ENCODE results near the gene KTN1. TPM values are rescaled to one million over a fixed set of nuclear protein-coding genes. Genes with fewer than 3 reads are reported as not detected.
A peak's percentile ranks its signal among the peaks of the same experiment; 100 is the strongest.

The KTN1 gene
- polyA plus RNA-seq, 3 donors = 4.6 to 31.4 (median 17.9) TPM

- TF ChIP-seq CTCF (IDR thresholded peaks at IDR 0.05) = no peak
- Histone ChIP-seq H3K79me2 (ENCODE audit: insufficient read depth, low read length) (no peaks in the 10 kb centered on the region), H2AFZ (ENCODE audit: insufficient read depth, low read depth, low read length, poor library complexity, severe bottlenecking) (no peak overlapping the region), H3K36me3 (replicated peaks in 1 of 2; ENCODE audit: control insufficient read depth in 1 of 2, insufficient read depth in 2 of 2, low read length in 2 of 2) (peaks cover 78 to 95% of the 10 kb centered on the region in 2 donors), H3K27me3 (ENCODE audit: control insufficient read depth in 2 of 2, insufficient read depth in 2 of 2, low read length in 2 of 2) (no peaks in the 10 kb centered on the region), H3K4me3 (replicated peaks in 1 of 3; ENCODE audit: low read depth in 2 of 3, low read length in 3 of 3) (no peak overlapping the region), H3K9me3 (replicated peaks in 1 of 2; ENCODE audit: control insufficient read depth in 1 of 2, insufficient read depth in 1 of 2, low read length in 2 of 2) (peaks cover 13 to 18% of the 10 kb centered on the region in 2 donors), H3K27ac (ENCODE audit: low read depth in 1 of 2, low read length in 2 of 2) (no peak overlapping the region), H3K9ac (ENCODE audit: insufficient read depth, low read length, poor library complexity, severe bottlenecking) (no peak overlapping the region), H4K20me1 (ENCODE audit: insufficient read depth, low read length) (no peaks in the 10 kb centered on the region), H3K4me1 (ENCODE audit: control insufficient read depth in 1 of 2, insufficient read depth in 2 of 2, low read length in 2 of 2) (no peaks in the 10 kb centered on the region), H3K4me2 (replicated peaks; ENCODE audit: extremely low read depth, low read length, poor library complexity, severe bottlenecking) (no peak overlapping the region)
- Mint-ChIP-seq H3K36me3 (peaks cover 79 to 86% of the 10 kb centered on the region in 2 donors), H3K27ac (peak overlapping the region in 1 of 7 donors; percentile 21), H3K4me3 (no peak overlapping the region), H3K4me1 (no peaks in the 10 kb centered on the region), H3K27me3 (ENCODE audit: low read depth in 3 of 3) (no peaks in the 10 kb centered on the region), H3K9me3 (peaks cover 11 to 17% (median 13%) of the 10 kb centered on the region in 7 donors)
- WGBS (ENCODE audit: insufficient coverage) = 100% methylated on average over 2 of the region's 3 CpGs
- DNase-seq = no peak
- intact Hi-C loops (cut with micrococcal nuclease) = no loop called here
Measured at GRCh38 chr14:55620981-55621380, 41.0 kb downstream of the KTN1 start.

GRCh38 chr14:55621391-55621790 lies 41.4 kb downstream of the KTN1 start:
- Histone ChIP-seq H3K9me3 (replicated peaks in 1 of 2; ENCODE audit: control insufficient read depth in 1 of 2, insufficient read depth in 1 of 2, low read length in 2 of 2) (peaks cover 13 to 18% of the 10 kb centered on the region in 2 donors), H3K4me3 (replicated peaks in 1 of 3; ENCODE audit: low read depth in 2 of 3, low read length in 3 of 3) (no peak overlapping the region), H3K27ac (ENCODE audit: low read depth in 1 of 2, low read length in 2 of 2) (no peak overlapping the region), H3K4me2 (replicated peaks; ENCODE audit: extremely low read depth, low read length, poor library complexity, severe bottlenecking) (no peak overlapping the region), H3K79me2 (ENCODE audit: insufficient read depth, low read length) (no peaks in the 10 kb centered on the region), H3K4me1 (ENCODE audit: control insufficient read depth in 1 of 2, insufficient read depth in 2 of 2, low read length in 2 of 2) (no peaks in the 10 kb centered on the region), H4K20me1 (ENCODE audit: insufficient read depth, low read length) (no peaks in the 10 kb centered on the region), H3K27me3 (ENCODE audit: control insufficient read depth in 2 of 2, insufficient read depth in 2 of 2, low read length in 2 of 2) (no peaks in the 10 kb centered on the region), H3K9ac (ENCODE audit: insufficient read depth, low read length, poor library complexity, severe bottlenecking) (no peak overlapping the region), H3K36me3 (replicated peaks in 1 of 2; ENCODE audit: control insufficient read depth in 1 of 2, insufficient read depth in 2 of 2, low read length in 2 of 2) (peaks cover 74 to 95% of the 10 kb centered on the region in 2 donors), H2AFZ (ENCODE audit: insufficient read depth, low read depth, low read length, poor library complexity, severe bottlenecking) (no peak overlapping the region)
- Mint-ChIP-seq H3K4me3 (no peak overlapping the region), H3K36me3 (peaks cover 79 to 86% of the 10 kb centered on the region in 2 donors), H3K27me3 (ENCODE audit: low read depth in 3 of 3) (no peaks in the 10 kb centered on the region), H3K4me1 (no peaks in the 10 kb centered on the region), H3K9me3 (peaks cover 11 to 17% (median 13%) of the 10 kb centered on the region in 7 donors), H3K27ac (no peak overlapping the region)
- no peak for DNase-seq
- no CpG with 5 or more reads among the region's 5 CpGs for WGBS (ENCODE audit: insufficient coverage)
- TF ChIP-seq CTCF (IDR thresholded peaks at IDR 0.05) = no peak
- intact Hi-C loops (cut with micrococcal nuclease) = no loop called here

All from CD14-positive monocyte (primary cell).